NT2/D1 (cell line): ENCODE measurements around the gene ANKRD24.

ENCODE experiments used
- SUZ12 ChIP-seq: IDR thresholded peaks from 2 replicates; pipeline ENCODE4 v1.6.1; 2011; ENCODE audit not compliant: insufficient read length, insufficient read depth; ENCODE audit errors: extremely low read depth
- YY1 ChIP-seq: IDR thresholded peaks from 2 replicates; pipeline ENCODE4 v1.6.1; 2011; ENCODE audit not compliant: insufficient read length, insufficient read depth
- ZNF274 ChIP-seq: IDR thresholded peaks from 2 replicates; pipeline ENCODE4 v1.6.1; 2011; ENCODE audit warnings: mild to moderate bottlenecking, low read depth, low read length

DNA sequence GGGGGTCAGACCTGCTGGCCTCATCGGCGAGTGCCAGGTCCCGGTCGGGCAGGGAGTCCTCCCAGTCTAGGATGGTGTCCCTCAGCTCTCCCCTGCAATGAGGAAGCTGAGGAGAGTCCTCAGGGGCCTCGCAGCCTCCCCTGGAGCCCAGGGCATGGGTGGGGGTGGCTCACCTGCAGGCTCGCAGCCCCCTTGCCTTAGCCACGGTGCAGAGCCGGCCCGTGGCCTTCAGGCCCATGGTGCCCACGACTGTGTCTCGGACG lies 6.9 kb upstream of the ANKRD24 start:
- TF ChIP-seq YY1, result no peak
- no peak for TF ChIP-seq SUZ12
- TF ChIP-seq ZNF274, result no peak
